GM23338 (cell line): ENCODE results near the gene BCOR.

Source experiments
- ETS1 ChIP-seq: IDR thresholded peaks from 2 replicates; pipeline ENCODE4 v1.6.1; 2016; ENCODE audit warnings: antibody characterized with exemption
- EZH2phosphoT487 ChIP-seq: fragments of 200-600 bp; sonication (generic); IDR thresholded peaks from one replicate; pipeline ENCODE4 v1.8.1; 2018; ENCODE audit warnings: antibody characterized with exemption; ENCODE audit not compliant: unreplicated experiment
- TF ChIP-seq, protein P1 (sequence below), 2 experiments: fragments of 200-600 bp in 1 of 2; sonication (generic) in 1 of 2; conservative IDR thresholded peaks; 2 replicates each; pipeline versions ENCODE4 v1.5.1 to v1.6.1; 2016 to 2017; ENCODE audit warnings: antibody characterized with exemption in 2 of 2, low read depth in 2 of 2, mild to moderate bottlenecking in 2 of 2, moderate library complexity in 1 of 2

- no peak for TF ChIP-seq EZH2phosphoT487
- TF ChIP-seq, protein P1, sequence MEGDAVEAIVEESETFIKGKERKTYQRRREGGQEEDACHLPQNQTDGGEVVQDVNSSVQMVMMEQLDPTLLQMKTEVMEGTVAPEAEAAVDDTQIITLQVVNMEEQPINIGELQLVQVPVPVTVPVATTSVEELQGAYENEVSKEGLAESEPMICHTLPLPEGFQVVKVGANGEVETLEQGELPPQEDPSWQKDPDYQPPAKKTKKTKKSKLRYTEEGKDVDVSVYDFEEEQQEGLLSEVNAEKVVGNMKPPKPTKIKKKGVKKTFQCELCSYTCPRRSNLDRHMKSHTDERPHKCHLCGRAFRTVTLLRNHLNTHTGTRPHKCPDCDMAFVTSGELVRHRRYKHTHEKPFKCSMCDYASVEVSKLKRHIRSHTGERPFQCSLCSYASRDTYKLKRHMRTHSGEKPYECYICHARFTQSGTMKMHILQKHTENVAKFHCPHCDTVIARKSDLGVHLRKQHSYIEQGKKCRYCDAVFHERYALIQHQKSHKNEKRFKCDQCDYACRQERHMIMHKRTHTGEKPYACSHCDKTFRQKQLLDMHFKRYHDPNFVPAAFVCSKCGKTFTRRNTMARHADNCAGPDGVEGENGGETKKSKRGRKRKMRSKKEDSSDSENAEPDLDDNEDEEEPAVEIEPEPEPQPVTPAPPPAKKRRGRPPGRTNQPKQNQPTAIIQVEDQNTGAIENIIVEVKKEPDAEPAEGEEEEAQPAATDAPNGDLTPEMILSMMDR (conservative IDR thresholded peaks at IDR 0.05; ENCODE audit: low read depth in 2 of 2), result no peak
- no peak for TF ChIP-seq ETS1
These were observed 22.8 kb downstream of the BCOR start for GRCh38 chrX:40074959-40075332.
